ENCODE data around the gene STPG1.

The STPG1 gene

DNA sequence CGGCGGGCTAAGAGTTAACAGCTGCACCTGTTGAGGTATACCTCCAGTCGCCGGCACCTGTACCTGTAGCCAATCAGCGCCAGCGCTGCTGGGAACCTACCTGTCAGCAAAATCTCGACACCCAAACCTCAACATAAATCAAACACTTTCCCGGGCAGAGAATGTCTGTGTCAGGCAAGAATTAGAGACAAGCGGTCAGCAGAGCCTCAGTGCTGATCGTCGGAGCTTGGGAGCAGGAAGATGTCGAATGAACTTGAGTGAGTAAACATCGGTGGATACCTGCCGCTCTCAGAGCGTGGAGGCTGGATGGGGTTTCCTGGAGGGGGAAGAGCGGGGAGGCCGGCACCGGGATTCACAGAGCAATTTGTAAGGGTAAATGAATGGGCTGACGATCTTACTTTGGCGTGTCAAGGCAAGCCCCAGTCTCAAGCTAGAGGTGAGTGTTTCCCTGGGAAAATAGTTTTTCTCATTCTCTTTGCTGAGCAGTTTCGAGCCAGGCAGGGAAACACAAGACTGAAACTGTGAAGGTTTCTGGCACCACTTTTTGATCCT, 94.2 kb downstream of the STPG1 start, which contains the start of gene GRHL3:
TSS of gene GRHL3 (plus strand) at position 46 of the 552 bp plus-strand sequence. CDS start at position 241, 195 bp downstream.
- H3K27me3 Mint-ChIP-seq, result peaks cover 85% of the 10 kb centered on the region
- H3K9me3 Mint-ChIP-seq, result no peaks in the 10 kb centered on the region
- no peaks in the 10 kb centered on the region for H3K36me3 Mint-ChIP-seq (ENCODE audit: low read depth)
- no peak within 1 kb of the TSS for H3K4me3 Mint-ChIP-seq
- no peak within 1 kb of the TSS for H3K27ac Mint-ChIP-seq
- peaks cover 40% of the 10 kb centered on the region for H3K4me1 Mint-ChIP-seq (ENCODE audit: low read depth)

DNA sequence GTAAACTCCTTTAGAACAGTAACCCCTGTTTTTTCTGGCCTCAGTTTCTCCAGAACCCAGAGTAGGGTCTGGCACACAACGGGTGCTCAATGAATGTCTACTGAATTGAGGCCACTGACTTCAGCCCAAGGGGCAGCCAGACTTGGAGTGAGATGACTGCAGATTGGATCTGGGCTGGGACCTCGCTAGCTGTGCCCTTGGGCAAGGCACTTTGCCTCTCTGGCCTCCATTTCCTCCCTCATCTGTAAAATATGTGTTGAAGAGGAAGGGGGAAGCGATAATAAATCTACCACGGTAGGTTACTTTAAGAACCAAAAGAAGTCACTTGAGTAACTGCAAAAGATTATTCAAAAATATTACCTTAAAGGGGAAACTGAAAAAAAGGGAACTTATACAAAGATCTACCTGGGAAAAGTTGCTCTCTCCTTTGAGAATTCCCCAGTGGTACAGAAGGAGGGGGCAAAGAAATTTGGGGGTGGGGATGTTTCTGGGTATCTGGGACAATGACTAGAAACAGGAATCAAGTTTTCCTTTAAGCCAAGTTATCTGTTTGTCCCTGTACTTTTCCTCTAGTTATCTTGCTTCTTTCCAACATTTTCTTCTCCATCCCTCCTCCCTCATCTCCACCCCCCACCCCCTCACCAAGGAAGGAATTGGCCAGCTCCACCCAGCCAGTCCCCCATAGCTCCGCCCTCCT, 94.8 kb downstream of the STPG1 start:
- Mint-ChIP-seq H3K27me3 (peaks cover 84% of the 10 kb centered on the region), H3K27ac (no peak overlapping the region), H3K9me3 (no peaks in the 10 kb centered on the region), H3K4me1 (ENCODE audit: low read depth) (peaks cover 40% of the 10 kb centered on the region), H3K36me3 (ENCODE audit: low read depth) (no peaks in the 10 kb centered on the region), H3K4me3 (no peak overlapping the region)

DNA sequence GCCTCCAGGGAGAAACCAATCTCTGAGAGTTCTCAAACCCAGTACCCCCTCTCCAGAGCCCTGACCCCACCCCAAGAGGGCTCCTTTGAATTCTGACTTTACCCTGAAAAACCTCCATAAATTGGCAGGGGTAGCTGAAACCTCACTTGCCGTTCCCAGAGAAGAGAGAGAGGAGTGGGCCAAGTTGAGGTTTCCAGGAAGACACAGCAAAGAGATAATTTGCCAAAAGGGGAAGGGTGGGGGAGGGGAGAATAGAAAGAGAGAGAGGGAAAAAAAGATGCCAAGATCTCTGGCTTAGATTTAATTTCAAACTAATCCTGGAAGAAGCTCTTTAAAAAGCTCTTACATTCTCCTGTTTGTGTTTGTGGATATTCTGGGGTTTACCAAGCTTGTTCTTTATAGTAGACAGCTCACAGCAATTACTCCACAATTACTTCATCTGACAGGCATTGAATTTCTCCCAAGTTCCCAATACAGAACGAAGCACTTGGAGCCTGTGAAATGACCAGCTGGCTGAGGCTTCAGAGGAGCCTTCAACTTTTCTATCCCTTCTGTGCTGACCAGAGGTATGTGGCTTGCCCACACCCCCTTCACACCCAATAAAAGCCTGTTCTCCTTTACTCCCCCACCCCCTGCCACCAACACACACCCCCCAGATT, 95.5 kb downstream of the STPG1 start:
- H3K27ac Mint-ChIP-seq, result no peak overlapping the region
- no peak overlapping the region for H3K4me3 Mint-ChIP-seq
- peaks cover 40% of the 10 kb centered on the region for H3K4me1 Mint-ChIP-seq (ENCODE audit: low read depth)
- H3K27me3 Mint-ChIP-seq, result peaks cover 81% of the 10 kb centered on the region
- no peaks in the 10 kb centered on the region for H3K36me3 Mint-ChIP-seq (ENCODE audit: low read depth)
- H3K9me3 Mint-ChIP-seq, result no peaks in the 10 kb centered on the region

DNA sequence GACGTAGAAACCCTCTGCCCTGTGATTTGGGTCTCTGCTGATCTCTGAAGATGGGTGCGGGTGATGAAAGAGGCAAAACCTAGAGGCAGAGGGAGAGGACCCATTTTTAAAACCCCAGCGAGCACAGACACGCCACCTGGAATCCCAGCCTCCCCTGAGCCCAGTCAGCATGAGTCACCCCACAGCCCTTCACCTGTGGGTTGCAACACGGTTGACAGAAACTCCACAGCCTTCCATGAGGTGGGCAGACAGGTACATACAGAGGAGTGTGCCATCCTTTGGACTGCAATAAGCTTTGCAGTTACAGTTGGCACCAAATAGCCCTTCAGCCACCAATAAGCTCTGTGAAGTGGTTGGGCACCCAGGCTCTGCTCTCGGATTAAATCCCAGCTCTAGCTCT, 96.5 kb downstream of the STPG1 start:
- Mint-ChIP-seq H3K9me3 (no peaks in the 10 kb centered on the region), H3K4me1 (ENCODE audit: low read depth) (peaks cover 31% of the 10 kb centered on the region), H3K4me3 (no peak overlapping the region), H3K27ac (no peak overlapping the region), H3K27me3 (peaks cover 72% of the 10 kb centered on the region), H3K36me3 (ENCODE audit: low read depth) (no peaks in the 10 kb centered on the region)

DNA sequence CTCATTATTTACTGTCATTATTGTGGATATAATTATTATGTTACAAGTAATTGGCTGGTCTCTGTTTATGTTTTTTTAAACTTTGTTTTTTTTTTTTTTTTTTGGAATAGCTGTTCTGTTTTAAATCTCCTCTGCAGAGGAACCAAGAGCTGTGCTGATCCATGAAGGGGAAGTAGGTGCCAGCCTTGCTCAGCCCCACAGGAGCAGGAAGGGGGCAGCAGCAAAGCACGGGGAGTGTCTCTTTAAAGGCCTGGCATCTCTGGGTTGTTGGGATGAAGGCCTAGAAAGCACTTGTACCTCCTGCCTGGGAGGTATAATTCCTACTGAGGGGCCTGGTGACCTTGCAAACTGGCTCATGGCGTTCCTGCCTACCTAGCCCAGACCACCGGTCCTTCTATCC, 96.9 kb downstream of the STPG1 start:
- Mint-ChIP-seq H3K27ac (no peak overlapping the region), H3K4me3 (no peak overlapping the region), H3K9me3 (no peaks in the 10 kb centered on the region), H3K4me1 (ENCODE audit: low read depth) (peaks cover 30% of the 10 kb centered on the region), H3K27me3 (peaks cover 71% of the 10 kb centered on the region), H3K36me3 (ENCODE audit: low read depth) (no peaks in the 10 kb centered on the region)

DNA sequence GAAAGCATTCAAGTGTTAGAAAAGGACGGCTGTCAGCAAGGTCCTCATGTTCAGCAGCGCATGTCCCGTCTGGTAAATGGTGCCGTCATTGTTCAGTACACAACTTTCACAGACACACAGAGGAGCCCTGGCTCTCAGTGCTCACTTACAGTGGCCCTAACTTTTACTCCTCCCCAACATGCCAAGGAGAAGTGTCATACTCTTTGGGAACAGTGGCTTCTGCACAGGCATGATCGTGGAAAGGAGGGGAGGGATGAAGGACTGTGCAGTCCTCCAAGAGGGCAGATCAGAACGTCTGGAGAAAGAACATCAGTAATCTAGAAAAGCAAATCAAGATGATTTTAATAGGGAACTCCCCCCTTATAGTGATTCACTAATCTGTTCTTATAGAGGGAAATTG, 98.2 kb downstream of the STPG1 start:
- Mint-ChIP-seq H3K36me3 (ENCODE audit: low read depth) (no peaks in the 10 kb centered on the region), H3K27ac (no peak overlapping the region), H3K4me1 (ENCODE audit: low read depth) (peaks cover 18% of the 10 kb centered on the region), H3K27me3 (peaks cover 60% of the 10 kb centered on the region), H3K4me3 (no peak overlapping the region), H3K9me3 (no peaks in the 10 kb centered on the region)

DNA sequence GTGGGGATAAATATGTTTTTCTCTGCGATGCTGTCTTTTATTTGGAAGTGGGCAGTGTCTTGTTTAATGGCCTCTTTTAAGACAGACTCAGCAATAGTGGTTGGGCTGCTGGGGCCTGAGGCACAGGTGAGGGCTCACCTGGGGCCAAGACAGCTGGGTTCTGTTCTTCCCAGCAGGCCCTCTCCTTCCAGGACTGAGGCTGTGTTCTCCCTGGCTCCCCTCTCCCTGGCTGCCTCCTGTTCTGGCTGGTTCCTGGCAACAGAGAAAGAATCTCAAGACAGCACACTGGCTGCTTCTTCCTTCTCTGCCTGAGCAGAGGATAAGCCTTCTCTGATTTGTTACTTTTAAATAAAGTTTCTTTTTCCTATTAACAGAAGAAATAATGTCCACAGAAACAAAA, 101.8 kb downstream of the STPG1 start:
- no peaks in the 10 kb centered on the region for H3K9me3 Mint-ChIP-seq
- no peaks in the 10 kb centered on the region for H3K4me1 Mint-ChIP-seq (ENCODE audit: low read depth)
- peaks cover 32% of the 10 kb centered on the region for H3K27me3 Mint-ChIP-seq
- H3K36me3 Mint-ChIP-seq (ENCODE audit: low read depth), result no peaks in the 10 kb centered on the region
- no peak overlapping the region for H3K27ac Mint-ChIP-seq
- no peak overlapping the region for H3K4me3 Mint-ChIP-seq

DNA sequence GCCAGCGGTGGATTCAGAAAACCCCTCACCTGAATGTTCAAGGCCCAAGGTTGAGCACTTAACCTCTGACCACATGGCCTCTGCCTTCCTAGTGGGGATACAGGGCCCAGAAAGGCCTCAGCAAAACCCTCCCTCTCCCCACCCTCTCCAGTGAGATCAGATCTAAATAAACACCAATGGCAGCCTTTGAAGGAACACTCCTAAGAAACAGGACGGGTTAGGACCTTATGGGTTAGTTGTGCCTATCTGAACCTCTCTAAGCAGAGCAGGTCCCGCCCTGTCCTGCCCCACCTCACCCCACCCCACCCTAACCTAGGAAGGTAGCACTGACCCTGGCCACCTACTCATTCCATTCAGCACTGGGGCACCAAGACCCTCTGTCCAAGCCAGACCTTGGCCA, 102.3 kb downstream of the STPG1 start:
- Mint-ChIP-seq H3K27ac (no peak overlapping the region), H3K36me3 (ENCODE audit: low read depth) (no peaks in the 10 kb centered on the region), H3K27me3 (peaks cover 29% of the 10 kb centered on the region), H3K9me3 (no peaks in the 10 kb centered on the region), H3K4me1 (ENCODE audit: low read depth) (no peaks in the 10 kb centered on the region), H3K4me3 (no peak overlapping the region)

DNA sequence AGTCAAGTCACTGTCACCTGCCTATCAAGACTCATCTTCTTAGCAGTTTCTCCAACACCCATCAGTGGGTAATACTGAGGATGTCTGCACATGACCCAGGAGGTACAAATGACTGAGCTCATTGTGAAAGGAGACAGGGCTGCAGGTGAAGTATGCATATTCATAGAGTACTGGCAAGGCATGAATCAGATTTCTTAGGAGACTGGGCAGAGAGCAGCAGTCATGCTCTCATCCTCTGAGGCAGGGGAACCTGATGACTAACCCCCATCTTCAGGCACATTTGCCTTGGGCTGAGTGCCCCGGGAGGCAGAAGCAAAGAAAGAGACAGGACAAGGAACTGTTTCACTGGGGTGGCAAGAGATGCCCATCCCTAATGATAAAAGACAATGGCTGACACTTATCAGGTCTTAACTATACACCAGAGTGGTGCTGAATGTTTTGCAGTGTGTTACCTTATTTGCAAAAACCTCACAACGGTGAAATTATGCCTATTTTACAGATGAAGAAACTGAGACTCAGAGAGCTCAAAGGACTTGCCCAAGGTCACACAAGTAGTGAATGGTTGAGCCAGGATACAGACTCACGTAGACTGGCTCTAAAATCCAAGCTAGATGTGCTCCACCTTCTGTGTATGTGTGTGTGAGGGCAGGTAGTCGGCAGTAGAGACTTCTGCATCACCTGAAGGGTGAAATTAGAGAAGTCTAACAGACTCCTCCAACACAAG, 103.7 kb downstream of the STPG1 start:
- Mint-ChIP-seq H3K27me3 (peaks cover 22% of the 10 kb centered on the region), H3K9me3 (no peaks in the 10 kb centered on the region)

DNA sequence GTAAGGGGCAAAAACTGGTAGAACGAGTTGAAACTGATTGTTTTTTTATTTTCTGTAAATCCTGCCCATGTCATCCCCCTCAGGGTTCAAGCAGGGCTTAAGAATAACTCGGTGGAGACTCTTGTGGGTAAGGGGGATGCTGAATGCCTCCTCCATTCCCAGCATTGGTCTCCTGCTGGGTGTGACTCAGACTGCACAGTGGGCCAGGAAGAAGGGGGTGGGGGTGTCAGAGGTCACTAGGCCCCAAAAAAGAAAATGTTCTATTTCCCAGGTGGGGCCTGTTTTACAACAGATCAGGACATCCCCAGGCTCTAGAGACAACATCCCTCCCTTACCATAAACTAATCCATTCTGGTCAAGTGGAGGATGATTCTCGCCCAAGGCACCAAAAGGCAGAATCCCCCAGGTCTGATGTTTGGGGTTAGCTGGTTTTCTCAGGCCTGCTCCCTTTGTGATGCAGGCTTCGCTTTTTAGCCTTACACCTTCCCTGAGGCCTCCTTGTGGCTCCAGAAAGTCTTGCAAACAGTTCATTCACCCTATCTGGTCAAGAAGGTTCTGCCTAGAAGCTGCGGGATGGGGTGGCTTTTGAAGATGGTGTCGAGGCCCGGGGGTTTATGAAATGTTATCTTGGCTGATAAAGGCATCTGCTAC, 105.1 kb downstream of the STPG1 start:
- peaks cover 22% of the 10 kb centered on the region for H3K27me3 Mint-ChIP-seq
- no peak overlapping the region for H3K4me3 Mint-ChIP-seq
- no peak overlapping the region for H3K27ac Mint-ChIP-seq
- H3K9me3 Mint-ChIP-seq, result no peaks in the 10 kb centered on the region
- no peaks in the 10 kb centered on the region for H3K36me3 Mint-ChIP-seq (ENCODE audit: low read depth)
- H3K4me1 Mint-ChIP-seq (ENCODE audit: low read depth), result no peaks in the 10 kb centered on the region

More for the DNA sequence above, 103.7 kb downstream of the STPG1 start:
- Mint-ChIP-seq H3K4me3 (no peak overlapping the region), H3K4me1 (ENCODE audit: low read depth) (no peaks in the 10 kb centered on the region), H3K27ac (no peak overlapping the region), H3K36me3 (ENCODE audit: low read depth) (no peaks in the 10 kb centered on the region)

All from stimulated activated naive CD8-positive, alpha-beta T cell treated with anti-CD3 and anti-CD28 coated beads, Interleukin-15, Interleukin-2, amounts not matched to agents 100 ng/mL and 50 ng/mL, for 24 hours (primary cell).